Osteoblast (primary cell): Measurements from ENCODE around the gene NUDT1. TPM values are rescaled to one million over a fixed set of nuclear protein-coding genes. Genes with fewer than 3 reads are reported as not detected.

Experiments used
- DNase-seq: peaks from one replicate; pipeline ENCODE4 v3.0.0; 2011; ENCODE audit warnings: low spot score, mixed read lengths; ENCODE audit not compliant: insufficient read length; ENCODE audit errors: missing footprints
- H2AFZ ChIP-seq: 2 replicates; pipeline ENCODE4 v1.6.0; 2011; ENCODE audit warnings: mild to moderate bottlenecking, low read length
- H3K27ac ChIP-seq: 2 replicates; pipeline ENCODE4 v1.5.1; 2011; ENCODE audit warnings: mild to moderate bottlenecking, low read depth, low read length, moderate library complexity
- H3K27me3 ChIP-seq: 2 replicates; pipeline ENCODE4 v1.6.0; 2012; ENCODE audit warnings: mild to moderate bottlenecking, control low read depth, inconsistent platforms, low read length, moderate library complexity; ENCODE audit not compliant: insufficient read depth
- H3K36me3 ChIP-seq: 2 replicates; pipeline ENCODE4 v1.5.1; 2011; ENCODE audit warnings: mild to moderate bottlenecking, low read length, control low read depth, moderate library complexity; ENCODE audit not compliant: insufficient read depth
- H3K4me1 ChIP-seq: 2 replicates; pipeline ENCODE4 v1.5.1; 2011; ENCODE audit warnings: mild to moderate bottlenecking, low read length, control low read depth, moderate library complexity; ENCODE audit not compliant: insufficient read depth
- H3K4me2 ChIP-seq: 2 replicates; pipeline ENCODE4 v1.6.0; 2011; ENCODE audit warnings: mild to moderate bottlenecking, low read length; ENCODE audit not compliant: insufficient read depth
- H3K4me3 ChIP-seq: fragments of 200-600 bp; sonication (generic); 3 replicates; pipeline ENCODE4 v1.5.1; 2012; ENCODE audit warnings: mild to moderate bottlenecking, low read length, inconsistent platforms; ENCODE audit not compliant: insufficient read depth
- H3K79me2 ChIP-seq: 2 replicates; pipeline ENCODE4 v1.6.0; 2012; ENCODE audit warnings: mild to moderate bottlenecking, low read length, control low read depth, inconsistent platforms; ENCODE audit not compliant: insufficient read depth
- H3K9me3 ChIP-seq: 2 replicates; pipeline ENCODE4 v1.5.1; 2011; ENCODE audit warnings: low read depth, low read length, control low read depth
- H4K20me1 ChIP-seq: 2 replicates; pipeline ENCODE4 v1.6.0; 2012; ENCODE audit warnings: mild to moderate bottlenecking, low read length, control low read depth; ENCODE audit not compliant: insufficient read depth
- total RNA-seq: library from RNA; depleted of rRNA; stranded (reverse); fragments of >200 nt; gene quantifications from 2 replicates; pipeline ENCODE4 v1.2.3, GENCODE V29; 2012
- TF ChIP-seq, protein P1 (sequence below): IDR thresholded peaks from 2 replicates; pipeline ENCODE4 v1.5.1; 2011; ENCODE audit warnings: mild to moderate bottlenecking, low read depth, low read length, moderate library complexity; ENCODE audit errors: extremely low read depth

The NUDT1 gene
- total RNA-seq, 1 donor = 18.5 TPM

DNA sequence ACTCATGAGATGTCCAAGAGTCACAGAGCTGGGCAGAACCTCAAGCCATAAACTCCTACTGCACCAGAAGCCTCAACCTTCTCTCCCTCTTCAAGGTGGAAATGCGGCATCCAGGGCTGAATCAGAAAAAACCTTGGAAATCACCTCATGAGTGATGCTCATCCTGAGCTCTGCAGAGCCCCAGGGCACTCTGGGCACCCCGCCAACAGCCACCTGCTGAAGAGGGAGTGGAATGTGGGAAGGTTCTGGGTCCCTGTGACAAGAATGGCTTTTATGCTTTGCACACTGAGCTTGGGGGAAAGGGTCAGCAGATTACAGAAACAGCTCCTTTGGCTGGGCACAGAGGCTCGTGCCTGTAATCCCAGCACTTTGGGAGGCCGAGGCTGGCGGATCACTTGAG, 18.8 kb downstream of the NUDT1 start:
- peaks cover 22% of the 10 kb centered on the region for H3K36me3 ChIP-seq

DNA sequence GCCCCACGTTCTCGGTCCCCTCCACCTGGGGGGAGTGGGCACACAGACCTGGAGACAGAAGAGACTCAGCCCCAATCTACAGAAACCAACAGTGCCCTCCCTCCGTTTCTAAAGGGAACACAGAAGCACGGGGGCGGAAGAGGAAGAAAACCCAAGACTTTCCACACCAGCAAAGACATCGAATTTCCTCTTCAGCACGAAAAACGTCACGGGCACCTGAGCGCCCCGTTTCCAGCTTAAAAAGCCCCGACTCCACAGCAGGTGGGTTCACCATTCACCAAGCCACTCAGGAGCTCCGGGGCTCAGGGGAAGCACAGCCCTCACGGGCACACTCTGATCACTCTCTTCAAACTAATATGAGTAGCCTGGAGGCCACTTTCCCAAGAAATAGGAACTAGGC, 19.6 kb downstream of the NUDT1 start:
- H3K4me3 ChIP-seq = no peak overlapping the region
- H3K27me3 ChIP-seq = no peaks in the 10 kb centered on the region
- no peak overlapping the region for H3K4me2 ChIP-seq
- no peak overlapping the region for H2AFZ ChIP-seq
- no peaks in the 10 kb centered on the region for H4K20me1 ChIP-seq
- no peaks in the 10 kb centered on the region for H3K9me3 ChIP-seq
- DNase-seq = peak; percentile 86
- no peaks in the 10 kb centered on the region for H3K4me1 ChIP-seq
- peaks cover 22% of the 10 kb centered on the region for H3K36me3 ChIP-seq
- TF ChIP-seq, protein P1, sequence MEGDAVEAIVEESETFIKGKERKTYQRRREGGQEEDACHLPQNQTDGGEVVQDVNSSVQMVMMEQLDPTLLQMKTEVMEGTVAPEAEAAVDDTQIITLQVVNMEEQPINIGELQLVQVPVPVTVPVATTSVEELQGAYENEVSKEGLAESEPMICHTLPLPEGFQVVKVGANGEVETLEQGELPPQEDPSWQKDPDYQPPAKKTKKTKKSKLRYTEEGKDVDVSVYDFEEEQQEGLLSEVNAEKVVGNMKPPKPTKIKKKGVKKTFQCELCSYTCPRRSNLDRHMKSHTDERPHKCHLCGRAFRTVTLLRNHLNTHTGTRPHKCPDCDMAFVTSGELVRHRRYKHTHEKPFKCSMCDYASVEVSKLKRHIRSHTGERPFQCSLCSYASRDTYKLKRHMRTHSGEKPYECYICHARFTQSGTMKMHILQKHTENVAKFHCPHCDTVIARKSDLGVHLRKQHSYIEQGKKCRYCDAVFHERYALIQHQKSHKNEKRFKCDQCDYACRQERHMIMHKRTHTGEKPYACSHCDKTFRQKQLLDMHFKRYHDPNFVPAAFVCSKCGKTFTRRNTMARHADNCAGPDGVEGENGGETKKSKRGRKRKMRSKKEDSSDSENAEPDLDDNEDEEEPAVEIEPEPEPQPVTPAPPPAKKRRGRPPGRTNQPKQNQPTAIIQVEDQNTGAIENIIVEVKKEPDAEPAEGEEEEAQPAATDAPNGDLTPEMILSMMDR = no peak
- peaks cover 5% of the 10 kb centered on the region for H3K79me2 ChIP-seq
- H3K27ac ChIP-seq = no peak overlapping the region

More for the DNA sequence above, 18.8 kb downstream of the NUDT1 start:
- H3K4me3 ChIP-seq = no peak overlapping the region
- peak; percentile 76 for DNase-seq
- no peak overlapping the region for H3K4me2 ChIP-seq
- TF ChIP-seq, protein P1 = no peak
- H3K27ac ChIP-seq = no peak overlapping the region
- H3K9me3 ChIP-seq = no peaks in the 10 kb centered on the region
- H2AFZ ChIP-seq = no peak overlapping the region
- H3K4me1 ChIP-seq = no peaks in the 10 kb centered on the region
- H3K79me2 ChIP-seq = peaks cover 5% of the 10 kb centered on the region
- no peaks in the 10 kb centered on the region for H4K20me1 ChIP-seq
- H3K27me3 ChIP-seq = no peaks in the 10 kb centered on the region

DNA sequence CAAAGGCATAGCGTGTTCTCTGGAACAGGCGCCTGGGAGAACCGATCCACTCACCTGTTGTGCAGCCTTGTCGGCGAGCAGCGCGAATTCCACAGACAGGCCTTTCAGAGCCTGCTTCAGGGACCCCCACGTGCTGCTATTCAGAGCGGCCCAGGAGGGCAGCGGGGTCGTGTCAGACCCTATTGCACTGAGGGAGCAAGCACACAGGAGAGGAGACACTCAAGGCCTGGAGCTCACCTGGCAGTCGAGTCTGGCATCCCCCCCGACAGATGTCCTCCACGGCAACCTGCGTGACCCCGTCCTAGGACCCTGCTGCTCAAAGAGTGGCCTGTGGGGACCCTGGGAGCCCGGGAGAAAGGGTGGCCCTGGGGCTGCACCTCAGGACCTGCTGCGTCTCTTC, 21.1 kb downstream of the NUDT1 start:
- H3K27me3 ChIP-seq = no peaks in the 10 kb centered on the region
- peaks cover 22% of the 10 kb centered on the region for H3K36me3 ChIP-seq
- H2AFZ ChIP-seq = no peak overlapping the region
- DNase-seq = peak; percentile 69
- H3K4me2 ChIP-seq = no peak overlapping the region
- TF ChIP-seq, protein P1 = no peak
- no peaks in the 10 kb centered on the region for H3K9me3 ChIP-seq
- no peaks in the 10 kb centered on the region for H4K20me1 ChIP-seq
- no peak overlapping the region for H3K4me3 ChIP-seq
- H3K4me1 ChIP-seq = no peaks in the 10 kb centered on the region
- H3K79me2 ChIP-seq = peaks cover 5% of the 10 kb centered on the region
- H3K27ac ChIP-seq = no peak overlapping the region

DNA sequence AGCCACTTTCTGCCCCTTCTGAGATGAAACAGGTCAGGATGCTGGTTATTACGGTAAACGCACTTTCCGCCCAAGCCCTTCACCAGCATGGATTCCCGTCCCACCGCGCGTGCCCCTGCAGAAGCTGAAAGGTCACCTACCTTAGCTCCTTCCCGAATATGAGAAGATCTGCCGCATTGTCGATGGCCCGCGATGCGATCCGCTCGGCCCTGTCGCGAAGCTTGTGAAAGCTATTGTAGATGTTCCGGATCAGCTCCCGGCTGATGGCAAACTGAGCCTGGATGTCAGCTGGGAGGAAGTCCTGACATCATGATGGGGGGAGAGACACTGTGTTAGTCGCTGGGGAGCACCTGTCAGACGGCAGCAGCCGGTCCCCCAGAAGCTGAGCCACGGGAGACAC, 22.1 kb downstream of the NUDT1 start:
- Histone ChIP-seq H2AFZ (no peak overlapping the region), H3K36me3 (peaks cover 22% of the 10 kb centered on the region), H3K27ac (no peak overlapping the region), H3K9me3 (no peaks in the 10 kb centered on the region), H3K4me1 (no peaks in the 10 kb centered on the region), H3K4me3 (no peak overlapping the region), H4K20me1 (no peaks in the 10 kb centered on the region), H3K4me2 (no peak overlapping the region), H3K27me3 (no peaks in the 10 kb centered on the region), H3K79me2 (peaks cover 4% of the 10 kb centered on the region)
- peak; percentile 55 for DNase-seq
- TF ChIP-seq, protein P1 = no peak
